SK-MEL-5 (cell line): ENCODE results near the gene PLIN4. TPM values are rescaled to one million over a fixed set of nuclear protein-coding genes. Genes with fewer than 3 reads are reported as not detected.

Experiments used
- DNase-seq: peaks from one replicate; pipeline ENCODE4 v3.0.0-alpha.2; 2016; ENCODE audit warnings: low read depth, low spot score
- in situ Hi-C: cut with HindIII; loops from 2 replicates; pipeline ENCODE4 v1.10.0; 2016; ENCODE audit warnings: low sequenced_read_pairs, high pct_unique_total_duplicates, low pct_unique_long_range_greater_than_20kb
- total RNA-seq: library from RNA; depleted of rRNA; stranded (reverse); fragments of >200 nt; shearing (Covaris generic); gene quantifications from 2 replicates; pipeline ENCODE4 v1.2.3, GENCODE V29; 2014

The PLIN4 gene
- total RNA-seq, 1 experiment from 2014 or later = 0.05 TPM

DNA sequence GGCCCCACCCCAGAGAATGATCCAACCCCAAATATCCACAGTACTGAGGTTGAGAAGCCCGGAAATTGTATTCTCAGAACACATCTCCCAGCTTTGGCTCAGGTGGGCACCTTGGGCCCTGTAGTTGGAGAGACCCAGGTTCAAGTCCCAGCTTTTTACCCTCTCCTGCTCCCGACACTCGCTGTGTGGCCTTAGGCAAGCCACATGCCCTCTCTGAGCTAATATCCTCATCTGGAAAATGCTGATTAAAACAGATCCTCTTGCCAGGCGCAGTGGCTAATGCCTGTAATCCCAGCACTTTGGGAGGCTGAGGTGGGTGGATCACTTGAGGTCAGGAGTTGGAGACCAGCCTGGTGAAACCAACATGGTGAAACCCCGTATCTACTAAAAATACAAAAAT lies 2.6 kb downstream of the PLIN4 start:
- in situ Hi-C loops = no loop called here
- DNase-seq = no peak

- in situ Hi-C loops = no loop called here
- DNase-seq = no peak
Measured at GRCh38 chr19:4513248-4513647, 5.0 kb downstream of the PLIN4 start.

DNA sequence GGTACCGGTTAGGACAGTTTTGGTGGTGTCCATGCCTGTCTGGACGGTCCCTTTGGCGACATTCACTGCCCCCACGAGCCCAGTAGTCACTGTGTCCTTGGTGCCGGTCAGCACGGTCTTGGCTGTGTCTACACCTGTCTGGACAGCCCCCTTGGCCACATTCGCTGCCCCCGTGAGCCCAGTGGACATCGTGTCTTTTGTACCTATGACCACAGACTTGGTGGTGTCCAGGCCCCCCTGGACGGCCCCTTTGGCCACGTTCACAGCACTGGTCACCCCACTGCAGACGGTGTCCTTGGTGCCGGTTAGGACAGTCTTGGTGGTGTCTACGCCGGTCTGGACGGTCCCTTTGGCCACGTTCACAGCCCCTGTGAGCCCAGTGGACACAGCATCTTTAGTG lies 6.2 kb downstream of the PLIN4 start:
- in situ Hi-C loops = no loop called here
- no peak for DNase-seq

DNA sequence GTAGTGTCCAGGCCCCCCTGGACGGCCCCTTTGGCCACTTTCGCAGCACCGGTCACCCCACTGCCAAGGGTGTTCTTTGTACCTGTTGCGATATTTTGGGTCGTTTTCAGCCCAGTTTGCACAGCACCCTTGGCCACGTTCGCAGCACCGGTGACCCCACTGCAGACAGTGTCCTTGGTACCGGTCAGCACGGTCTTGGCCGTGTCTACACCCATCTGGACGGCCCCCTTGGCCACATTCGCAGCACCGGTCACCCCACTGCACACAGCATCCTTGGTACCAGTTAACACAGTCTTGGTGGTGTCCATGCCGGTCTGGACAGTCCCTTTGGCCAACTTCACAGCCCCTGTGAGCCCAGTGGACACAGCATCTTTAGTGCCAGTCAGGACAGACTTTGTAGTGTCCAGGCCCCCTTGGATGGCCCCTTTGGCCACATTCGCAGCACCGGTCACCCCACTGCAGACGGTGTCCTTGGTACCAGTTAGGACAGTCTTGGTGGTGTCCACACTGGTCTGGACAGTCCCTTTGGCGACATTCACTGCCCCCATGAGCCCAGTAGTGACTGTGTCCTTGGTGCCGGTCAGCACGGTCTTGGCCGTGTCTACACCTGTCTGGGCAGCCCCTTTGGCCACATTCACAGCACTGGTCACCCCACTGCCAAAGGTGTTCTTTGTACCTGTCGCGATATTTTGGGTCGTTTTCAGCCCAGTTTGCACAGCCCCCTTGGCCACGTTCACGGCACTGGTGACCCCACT lies 6.8 kb downstream of the PLIN4 start:
- no peak for DNase-seq
- in situ Hi-C loops = no loop called here

DNA sequence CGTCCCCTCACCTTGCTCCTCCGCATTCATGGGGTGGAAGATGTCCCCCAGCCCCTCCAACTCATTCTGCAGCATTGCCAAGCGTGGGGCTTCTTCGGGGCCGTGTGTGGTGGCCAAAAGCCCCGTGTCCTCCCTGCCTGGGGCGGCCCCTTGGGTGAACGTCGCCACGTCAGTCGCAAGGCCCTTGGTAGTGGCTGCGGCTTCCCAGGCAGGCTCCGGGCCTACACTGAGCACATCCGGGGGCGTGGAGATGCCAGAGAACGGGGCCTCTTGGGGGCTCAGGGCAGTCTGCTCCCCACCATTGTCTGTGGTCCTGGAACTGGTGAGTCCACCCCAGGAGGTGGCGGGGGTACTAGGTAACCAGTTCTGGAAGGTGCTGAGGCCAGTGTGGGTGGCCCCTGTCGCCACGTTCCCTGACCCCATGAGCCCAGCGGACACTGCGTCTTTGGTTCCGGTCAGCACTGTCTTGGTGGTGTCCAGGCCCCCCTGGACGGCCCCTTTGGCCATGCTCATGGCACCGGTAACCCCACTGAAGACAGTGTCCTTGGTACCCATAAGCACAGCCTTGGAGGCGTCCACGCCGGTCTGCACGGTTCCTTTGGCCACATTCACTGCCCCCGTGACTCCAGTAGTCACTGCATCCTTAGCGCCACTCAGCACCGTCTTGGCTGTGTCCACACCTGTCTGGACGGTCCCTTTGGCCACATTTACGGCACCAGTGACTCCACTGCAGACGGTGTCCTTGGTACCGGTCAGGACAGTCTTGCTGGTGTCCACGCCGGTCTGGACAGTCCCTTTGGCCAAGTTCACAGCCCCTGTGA lies 7.6 kb downstream of the PLIN4 start:
- no peak for DNase-seq
- in situ Hi-C loops = no loop called here

- no peak for DNase-seq
- in situ Hi-C loops = no loop called here
Measured at GRCh38 chr19:4508698-4509097, 9.6 kb downstream of the PLIN4 start.

GRCh38 chr19:4507804-4508203 lies 10.5 kb downstream of the PLIN4 start:
- in situ Hi-C loops = no loop called here
- no peak for DNase-seq

DNA sequence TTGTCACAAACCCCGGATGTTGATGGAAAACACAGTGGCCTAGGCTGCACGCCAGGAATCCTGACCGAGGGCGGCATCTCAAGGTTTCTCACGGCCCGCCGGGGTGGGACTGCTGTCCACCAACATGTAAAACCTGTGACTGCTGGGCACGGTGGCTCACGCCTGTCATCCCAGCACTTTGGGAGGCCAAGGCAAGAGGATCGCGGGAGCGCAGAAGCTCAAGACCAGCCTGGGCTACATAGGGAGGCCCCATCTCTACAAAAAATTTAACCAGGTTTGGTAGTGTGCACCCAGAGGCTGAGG lies 11.2 kb downstream of the PLIN4 start:
- in situ Hi-C loops = no loop called here
- DNase-seq = no peak

GRCh38 chr19:4506449-4507149 lies 11.7 kb downstream of the PLIN4 start:
- in situ Hi-C loops = no loop called here
- DNase-seq = no peak

DNA sequence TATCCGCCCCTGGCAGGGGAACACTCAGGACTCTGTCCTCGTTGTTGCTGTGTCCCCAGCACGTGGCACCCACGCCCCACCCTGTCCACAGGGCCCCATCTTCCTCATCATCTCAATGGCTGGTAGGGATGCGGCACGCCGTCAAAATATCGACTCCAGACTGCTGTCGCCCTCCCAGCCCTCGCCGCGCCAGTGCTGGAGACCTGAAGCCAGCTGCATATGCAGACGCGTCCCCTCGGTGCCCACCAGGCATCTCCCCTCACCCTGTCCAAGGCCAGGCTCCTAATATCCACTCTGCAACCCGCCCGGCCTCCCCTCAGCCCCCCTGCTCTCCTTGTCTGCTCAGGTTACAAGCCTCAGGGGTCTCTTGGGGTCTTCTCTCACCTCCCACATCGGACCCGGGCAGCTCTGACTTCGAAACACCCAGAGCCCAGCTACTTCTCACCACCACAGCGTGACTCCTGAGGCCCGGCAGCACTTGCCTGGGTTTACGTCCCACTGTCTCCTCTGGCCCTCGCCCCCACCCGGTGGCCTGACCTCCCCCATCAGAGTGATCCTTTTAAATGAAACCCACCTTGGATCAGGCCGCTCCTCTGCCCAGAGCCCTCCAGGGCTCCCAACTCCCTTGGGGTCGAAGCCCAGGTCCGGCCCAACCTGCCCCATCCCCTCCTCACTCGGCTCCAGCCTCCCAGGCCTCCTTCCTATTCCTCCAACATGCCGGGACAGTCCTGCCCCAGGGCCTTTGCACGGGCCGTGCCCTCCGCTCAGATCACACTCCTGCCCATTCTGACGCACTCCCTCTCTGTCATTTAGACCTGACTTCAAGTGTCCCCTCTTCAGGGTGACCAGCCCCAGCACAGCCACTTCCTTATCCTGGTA lies 12.5 kb downstream of the PLIN4 start:
- in situ Hi-C loops = no loop called here
- no peak for DNase-seq

- in situ Hi-C loops = no loop called here
- no peak for DNase-seq
Measured at GRCh38 chr19:4504891-4505569, 13.3 kb downstream of the PLIN4 start.

GRCh38 chr19:4504297-4504701 lies 14.0 kb downstream of the PLIN4 start:
- in situ Hi-C loops = no loop called here
- DNase-seq = no peak

DNA sequence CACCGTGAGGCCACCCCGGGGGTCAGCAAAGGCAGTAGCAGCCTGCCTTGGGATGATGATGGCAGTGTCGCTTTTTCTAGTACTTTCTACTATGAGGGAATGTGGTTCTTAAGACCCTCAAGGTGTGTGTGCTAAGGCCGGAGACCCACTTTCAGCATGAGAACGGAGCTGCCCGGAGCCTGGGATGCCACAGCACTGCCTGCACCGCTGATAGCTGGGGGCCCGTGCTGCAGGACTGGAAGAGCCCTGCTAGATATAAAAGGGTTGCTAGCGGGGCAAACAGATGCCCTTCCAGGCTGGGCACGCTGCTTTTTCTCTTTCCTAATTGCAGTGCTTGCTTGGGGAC lies 14.5 kb downstream of the PLIN4 start:
- DNase-seq = no peak
- in situ Hi-C loops = no loop called here

- in situ Hi-C loops = no loop called here
- DNase-seq = no peak
Measured at GRCh38 chr19:4503132-4503824, 15.0 kb downstream of the PLIN4 start.

DNA sequence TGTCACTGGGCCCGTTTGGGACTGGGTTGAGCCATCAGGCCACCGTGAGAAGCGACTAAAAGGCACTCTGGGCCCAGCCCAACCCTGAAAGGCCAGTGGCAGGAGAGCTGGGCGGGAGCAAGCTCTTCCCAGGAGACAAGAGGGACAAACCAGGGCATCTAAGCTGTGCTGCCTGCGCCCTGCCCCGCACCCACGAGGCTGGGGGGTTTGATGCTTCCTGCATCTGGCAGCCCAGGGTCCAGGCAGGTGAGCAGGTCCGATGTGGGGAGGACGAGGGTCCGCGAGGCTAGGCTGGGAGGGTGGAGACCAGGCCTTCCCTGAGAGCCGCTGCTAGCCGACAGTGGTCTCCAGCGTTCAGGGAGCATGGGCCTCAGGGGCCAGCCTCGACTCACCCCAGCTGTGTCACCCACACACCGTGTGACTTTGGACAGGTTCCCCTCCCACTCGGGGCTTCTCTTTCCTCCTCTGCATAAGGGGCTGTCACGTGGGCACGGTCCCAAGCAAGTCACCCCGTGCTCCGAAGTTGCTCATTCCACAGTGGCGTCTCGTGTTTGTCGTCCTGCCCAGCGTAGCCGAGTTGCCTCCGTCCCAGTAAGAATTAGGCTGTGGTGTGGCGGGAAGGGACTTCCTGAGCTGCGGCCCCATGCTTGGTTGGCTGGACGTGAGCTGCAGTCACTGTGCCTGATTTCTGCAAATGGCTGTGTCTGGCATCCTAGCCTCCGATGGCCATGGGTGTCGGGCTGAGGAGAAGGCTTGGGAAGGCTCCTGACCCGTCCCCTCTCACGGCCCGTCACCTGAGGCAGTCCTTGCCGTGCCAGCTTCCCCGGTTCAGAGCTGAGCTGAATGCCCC lies 15.8 kb downstream of the PLIN4 start:
- in situ Hi-C loops = no loop called here
- DNase-seq = no peak

DNA sequence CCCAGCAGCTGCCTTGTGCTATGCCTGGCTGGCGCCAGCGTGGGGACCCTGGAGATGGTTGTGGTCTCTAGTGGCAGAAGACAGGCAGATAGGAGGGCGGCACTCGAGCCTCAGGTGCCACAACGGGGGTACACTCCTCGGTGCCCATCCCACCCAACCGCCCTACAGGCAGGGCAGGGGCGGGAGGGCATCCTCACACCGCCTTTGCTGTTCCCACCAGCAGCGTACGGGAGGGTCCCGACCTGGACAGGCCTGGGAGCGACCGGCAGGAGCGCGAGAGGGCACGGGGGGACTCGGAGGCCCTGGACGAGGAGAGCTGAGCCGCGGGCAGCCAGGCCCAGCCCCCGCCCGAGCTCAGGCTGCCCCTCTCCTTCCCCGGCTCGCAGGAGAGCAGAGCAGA lies 16.6 kb downstream of the PLIN4 start:
- in situ Hi-C loops = no loop called here
- no peak for DNase-seq
